Measurements from ENCODE around the gene CNKSR3. TPM values are rescaled to one million over a fixed set of nuclear protein-coding genes. Genes with fewer than 3 reads are reported as not detected.

The CNKSR3 gene
- total RNA-seq, 1 donor from 2014 or later, result 8.8 TPM

DNA sequence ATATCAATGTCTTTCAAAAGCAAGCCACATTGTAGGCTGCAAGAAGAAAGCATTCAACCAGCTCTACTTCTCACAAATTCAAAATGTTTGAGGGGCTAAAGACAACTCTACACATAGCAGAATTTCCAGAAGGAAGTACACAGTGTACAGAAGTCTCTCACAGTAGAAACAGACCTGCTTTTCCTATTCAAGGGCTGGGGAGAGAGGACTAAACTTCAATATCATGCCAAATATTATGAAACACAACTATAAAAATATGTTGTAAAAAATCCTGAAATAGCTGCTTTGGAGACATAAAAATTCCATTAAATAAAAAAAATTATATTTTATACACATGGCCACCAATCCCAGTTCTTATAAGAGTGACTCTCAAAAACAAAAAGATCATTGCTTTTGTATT is 83.0 kb downstream of the CNKSR3 start:
- Mint-ChIP-seq H3K36me3 (peaks cover 17% of the 10 kb centered on the region), H3K4me3 (no peak overlapping the region), H3K27ac (no peak overlapping the region), H3K27me3 (ENCODE audit: insufficient read depth, low read depth) (no peaks in the 10 kb centered on the region), H3K9me3 (no peaks in the 10 kb centered on the region), H3K4me1 (no peaks in the 10 kb centered on the region)
- H3K27me3 ChIP-seq, result no peaks in the 10 kb centered on the region
- H3K36me3 ChIP-seq, result peaks cover 10% of the 10 kb centered on the region
- no peaks in the 10 kb centered on the region for H3K4me1 ChIP-seq
- no peak overlapping the region for H2AFZ ChIP-seq (replicated peaks)
- no peak overlapping the region for H3K4me3 ChIP-seq
- no peaks in the 10 kb centered on the region for H3K9me3 ChIP-seq (ENCODE audit: low read depth)
- TF ChIP-seq, protein P1, sequence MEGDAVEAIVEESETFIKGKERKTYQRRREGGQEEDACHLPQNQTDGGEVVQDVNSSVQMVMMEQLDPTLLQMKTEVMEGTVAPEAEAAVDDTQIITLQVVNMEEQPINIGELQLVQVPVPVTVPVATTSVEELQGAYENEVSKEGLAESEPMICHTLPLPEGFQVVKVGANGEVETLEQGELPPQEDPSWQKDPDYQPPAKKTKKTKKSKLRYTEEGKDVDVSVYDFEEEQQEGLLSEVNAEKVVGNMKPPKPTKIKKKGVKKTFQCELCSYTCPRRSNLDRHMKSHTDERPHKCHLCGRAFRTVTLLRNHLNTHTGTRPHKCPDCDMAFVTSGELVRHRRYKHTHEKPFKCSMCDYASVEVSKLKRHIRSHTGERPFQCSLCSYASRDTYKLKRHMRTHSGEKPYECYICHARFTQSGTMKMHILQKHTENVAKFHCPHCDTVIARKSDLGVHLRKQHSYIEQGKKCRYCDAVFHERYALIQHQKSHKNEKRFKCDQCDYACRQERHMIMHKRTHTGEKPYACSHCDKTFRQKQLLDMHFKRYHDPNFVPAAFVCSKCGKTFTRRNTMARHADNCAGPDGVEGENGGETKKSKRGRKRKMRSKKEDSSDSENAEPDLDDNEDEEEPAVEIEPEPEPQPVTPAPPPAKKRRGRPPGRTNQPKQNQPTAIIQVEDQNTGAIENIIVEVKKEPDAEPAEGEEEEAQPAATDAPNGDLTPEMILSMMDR (IDR thresholded peaks at IDR 0.05), result no peak
- TF ChIP-seq EZH2 (IDR thresholded peaks at IDR 0.05), result no peak
- no peak for TF ChIP-seq EZH2phosphoT487 (IDR thresholded peaks at IDR 0.05)
- no peak overlapping the region for H3K27ac ChIP-seq
- no peak overlapping the region for H3K4me2 ChIP-seq
- H4K20me1 ChIP-seq (ENCODE audit: low read depth), result no peaks in the 10 kb centered on the region
- no peak overlapping the region for H3K9ac ChIP-seq
- H3F3A ChIP-seq (ENCODE audit: low read depth), result no peaks in the 10 kb centered on the region
- DNase-seq (ENCODE audit: low spot score), result no peak
- no peaks in the 10 kb centered on the region for H3K79me2 ChIP-seq (ENCODE audit: low read depth)

DNA sequence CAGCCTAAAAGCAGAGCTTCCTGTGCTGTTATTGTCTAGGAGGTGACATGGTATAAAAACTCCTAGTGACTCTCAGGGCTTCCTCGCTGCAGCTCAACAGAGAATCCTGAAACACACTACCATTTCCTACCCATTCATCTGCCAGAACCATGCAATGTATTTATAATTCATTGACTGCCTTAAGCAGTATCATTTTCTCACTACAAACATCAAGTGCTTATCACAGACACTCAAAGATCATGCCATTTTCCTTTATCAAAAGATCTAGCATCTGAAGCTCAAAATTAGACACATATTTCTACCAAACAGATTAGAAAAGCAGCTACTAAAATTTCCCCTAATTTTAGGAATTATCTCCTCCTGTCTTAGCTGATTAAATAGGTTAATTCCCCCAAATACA is 83.5 kb downstream of the CNKSR3 start:
- Mint-ChIP-seq H3K4me1 (no peaks in the 10 kb centered on the region), H3K36me3 (peaks cover 13% of the 10 kb centered on the region), H3K27me3 (ENCODE audit: insufficient read depth, low read depth) (no peaks in the 10 kb centered on the region), H3K9me3 (no peaks in the 10 kb centered on the region), H3K4me3 (no peak overlapping the region), H3K27ac (peak overlapping the region; percentile 30)
- Histone ChIP-seq H3K36me3 (peaks cover 6% of the 10 kb centered on the region), H3K79me2 (ENCODE audit: low read depth) (no peaks in the 10 kb centered on the region), H3K4me1 (no peaks in the 10 kb centered on the region), H3F3A (ENCODE audit: low read depth) (no peaks in the 10 kb centered on the region), H3K27ac (no peak overlapping the region), H3K27me3 (no peaks in the 10 kb centered on the region), H4K20me1 (ENCODE audit: low read depth) (no peaks in the 10 kb centered on the region), H3K4me3 (no peak overlapping the region), H3K4me2 (no peak overlapping the region), H3K9ac (no peak overlapping the region), H3K9me3 (ENCODE audit: low read depth) (no peaks in the 10 kb centered on the region), H2AFZ (replicated peaks) (no peak overlapping the region)
- DNase-seq (ENCODE audit: low spot score), result no peak
- no peak for TF ChIP-seq EZH2phosphoT487 (IDR thresholded peaks at IDR 0.05)
- TF ChIP-seq, protein P1 (IDR thresholded peaks at IDR 0.05), result no peak
- TF ChIP-seq EZH2 (IDR thresholded peaks at IDR 0.05), result no peak

DNA sequence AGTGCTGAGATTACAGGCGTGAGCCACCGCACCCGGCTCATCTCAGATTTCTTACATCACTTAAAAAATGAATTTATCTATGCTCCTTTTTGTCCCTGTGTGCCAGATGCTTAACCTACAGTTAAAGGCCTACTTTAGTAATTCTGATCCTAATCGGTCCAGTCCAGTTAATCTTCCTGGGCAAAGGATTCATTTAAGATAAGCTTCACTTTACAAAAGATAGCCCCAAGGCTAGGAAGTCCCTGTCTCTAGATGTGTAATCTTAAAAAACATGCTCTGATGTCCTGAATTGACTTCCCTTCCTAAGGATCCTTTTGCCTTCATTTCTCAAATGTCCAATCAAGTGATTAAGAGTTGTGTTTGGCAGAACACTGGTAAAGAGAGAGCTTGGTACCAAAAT is 85.5 kb downstream of the CNKSR3 start:
- peaks cover 4% of the 10 kb centered on the region for H3K36me3 ChIP-seq
- H3K9ac ChIP-seq, result no peak overlapping the region
- H3K79me2 ChIP-seq (ENCODE audit: low read depth), result no peaks in the 10 kb centered on the region
- no peak overlapping the region for H3K4me3 Mint-ChIP-seq
- H3K27ac Mint-ChIP-seq, result no peak overlapping the region
- no peaks in the 10 kb centered on the region for H3K4me1 Mint-ChIP-seq
- H3F3A ChIP-seq (ENCODE audit: low read depth), result no peaks in the 10 kb centered on the region
- H3K4me3 ChIP-seq, result no peak overlapping the region
- H3K9me3 Mint-ChIP-seq, result peaks cover 2% of the 10 kb centered on the region
- TF ChIP-seq EZH2phosphoT487 (IDR thresholded peaks at IDR 0.05) (no peak), EZH2 (IDR thresholded peaks at IDR 0.05) (no peak)
- TF ChIP-seq, protein P1 (IDR thresholded peaks at IDR 0.05), result no peak
- no peak overlapping the region for H3K4me2 ChIP-seq
- H3K4me1 ChIP-seq, result no peaks in the 10 kb centered on the region
- no peak overlapping the region for H2AFZ ChIP-seq (replicated peaks)
- no peak for DNase-seq (ENCODE audit: low spot score)
- H3K27me3 ChIP-seq, result no peaks in the 10 kb centered on the region
- no peaks in the 10 kb centered on the region for H3K27me3 Mint-ChIP-seq (ENCODE audit: insufficient read depth, low read depth)
- no peaks in the 10 kb centered on the region for H4K20me1 ChIP-seq (ENCODE audit: low read depth)
- H3K36me3 Mint-ChIP-seq, result peaks cover 20% of the 10 kb centered on the region
- H3K9me3 ChIP-seq (ENCODE audit: low read depth), result no peaks in the 10 kb centered on the region
- no peak overlapping the region for H3K27ac ChIP-seq
